Mammary epithelial cell (primary cell): Measurements from ENCODE around the gene VPS52.

Source experiments
- CTCF ChIP-seq, 2 donors: IDR thresholded peaks in 1 of 2; conservative IDR thresholded peaks in 1 of 2; 2 replicates each; pipeline ENCODE4 v1.5.1; 2011 to 2012; ENCODE audit warnings: inconsistent platforms in 2 of 2, low read length in 2 of 2, mild to moderate bottlenecking in 2 of 2, control low read depth in 1 of 2, low read depth in 1 of 2; ENCODE audit not compliant: insufficient read depth in 1 of 2; ENCODE audit errors: extremely low read depth in 1 of 2
- EZH2 ChIP-seq: IDR thresholded peaks from 2 replicates; pipeline ENCODE4 v1.6.1; 2012; ENCODE audit warnings: low read length, inconsistent platforms, borderline replicate concordance

- TF ChIP-seq CTCF (conservative IDR thresholded peaks at IDR 0.05 in 1 of 2, IDR thresholded peaks at IDR 0.05 in 1 of 2; ENCODE audit: extremely low read depth in 1 of 2, insufficient read depth in 1 of 2, low read depth in 1 of 2, low read length in 2 of 2) (no peak), EZH2 (no peak)
Measured at GRCh38 chr6:33272275-33273128, 826 bp upstream of the VPS52 start.
